DND-41 (cell line): ENCODE measurements around the gene TPM2.

Experiments used
- ATAC-seq: fragments of 200-7000 bp; cut with Tn5 transposase; 3 replicates; pipeline ENCODE4 v1.9.1; 2021; ENCODE audit warnings: low read depth; ENCODE audit not compliant: insufficient read depth
- DNase-seq: peaks from one replicate; pipeline ENCODE4 v3.0.0-alpha.2; 2020
- H2AFZ ChIP-seq: 2 replicates; pipeline ENCODE4 v1.6.0; 2012; ENCODE audit warnings: low read depth, low read length
- H3K27ac ChIP-seq: 2 replicates; pipeline ENCODE4 v1.5.1; 2012; ENCODE audit warnings: low read length, inconsistent platforms
- H3K27me3 ChIP-seq: fragments of 200-600 bp; sonication (generic); 2 replicates; pipeline ENCODE4 v1.6.0; 2012; ENCODE audit warnings: low read length, mild to moderate bottlenecking, inconsistent platforms; ENCODE audit not compliant: insufficient read depth, poor library complexity
- H3K36me3 ChIP-seq: 2 replicates; pipeline ENCODE4 v1.5.1; 2012; ENCODE audit warnings: low read length, inconsistent platforms; ENCODE audit not compliant: insufficient read depth
- H3K4me1 ChIP-seq: 2 replicates; pipeline ENCODE4 v1.5.1; 2012; ENCODE audit warnings: mild to moderate bottlenecking, low read length; ENCODE audit not compliant: insufficient read depth
- H3K4me2 ChIP-seq: 2 replicates; pipeline ENCODE4 v1.6.0; 2012; ENCODE audit warnings: mild to moderate bottlenecking, moderate library complexity, low read length, inconsistent platforms; ENCODE audit not compliant: insufficient read depth
- H3K4me3 ChIP-seq, 2 experiments: fragments of 200-600 bp in 1 of 2; shearing (Covaris generic) in 1 of 2; 2 replicates each; pipeline ENCODE4 v1.5.1; 2012 to 2016; ENCODE audit warnings: inconsistent platforms in 2 of 2, low read length in 2 of 2, mild to moderate bottlenecking in 2 of 2, low read depth in 1 of 2, moderate library complexity in 1 of 2
- H3K79me2 ChIP-seq: 2 replicates; pipeline ENCODE4 v1.6.0; 2012; ENCODE audit warnings: low read length, inconsistent platforms; ENCODE audit not compliant: insufficient read depth
- H3K9ac ChIP-seq: 2 replicates; pipeline ENCODE4 v1.6.0; 2012; ENCODE audit warnings: low read depth, mild to moderate bottlenecking, inconsistent platforms, low read length, moderate library complexity
- H3K9me3 ChIP-seq: 2 replicates; pipeline ENCODE4 v1.5.1; 2012; ENCODE audit warnings: low read length, moderate library complexity, mild to moderate bottlenecking, inconsistent platforms; ENCODE audit not compliant: insufficient read depth, severe bottlenecking
- H4K20me1 ChIP-seq: 2 replicates; pipeline ENCODE4 v1.6.0; 2012; ENCODE audit warnings: low read length; ENCODE audit not compliant: insufficient read depth
- EZH2 ChIP-seq: IDR thresholded peaks from 3 replicates; pipeline ENCODE4 v1.6.1; 2012; ENCODE audit warnings: borderline replicate concordance, low read depth, mild to moderate bottlenecking, moderate library complexity, low read length, inconsistent platforms; ENCODE audit not compliant: severe bottlenecking
- TF ChIP-seq, protein P1 (sequence below): IDR thresholded peaks from 2 replicates; pipeline ENCODE4 v1.5.1; 2012; ENCODE audit warnings: borderline replicate concordance, low read length, moderate library complexity, mild to moderate bottlenecking; ENCODE audit not compliant: poor library complexity, severe bottlenecking; ENCODE audit errors: extremely low read depth

TPM2 gene

GRCh38 chr9:35712762-35713400 is 23.2 kb upstream of the TPM2 start:
- Histone ChIP-seq H2AFZ (no peak overlapping the region), H4K20me1 (peaks cover 4% of the 10 kb centered on the region; the same call in 1 of the 2 replicates), H3K36me3 (peaks cover 86% of the 10 kb centered on the region), H3K79me2 (no peaks in the 10 kb centered on the region), H3K27me3 (no peaks in the 10 kb centered on the region), H3K9me3 (no peaks in the 10 kb centered on the region), H3K27ac (no peak overlapping the region), H3K4me3 (no peak overlapping the region), H3K9ac (no peak overlapping the region), H3K4me1 (no peaks in the 10 kb centered on the region), H3K4me2 (no peak overlapping the region)
- no peak for DNase-seq
- no peak for ATAC-seq
- TF ChIP-seq EZH2 = no peak
- TF ChIP-seq, protein P1, sequence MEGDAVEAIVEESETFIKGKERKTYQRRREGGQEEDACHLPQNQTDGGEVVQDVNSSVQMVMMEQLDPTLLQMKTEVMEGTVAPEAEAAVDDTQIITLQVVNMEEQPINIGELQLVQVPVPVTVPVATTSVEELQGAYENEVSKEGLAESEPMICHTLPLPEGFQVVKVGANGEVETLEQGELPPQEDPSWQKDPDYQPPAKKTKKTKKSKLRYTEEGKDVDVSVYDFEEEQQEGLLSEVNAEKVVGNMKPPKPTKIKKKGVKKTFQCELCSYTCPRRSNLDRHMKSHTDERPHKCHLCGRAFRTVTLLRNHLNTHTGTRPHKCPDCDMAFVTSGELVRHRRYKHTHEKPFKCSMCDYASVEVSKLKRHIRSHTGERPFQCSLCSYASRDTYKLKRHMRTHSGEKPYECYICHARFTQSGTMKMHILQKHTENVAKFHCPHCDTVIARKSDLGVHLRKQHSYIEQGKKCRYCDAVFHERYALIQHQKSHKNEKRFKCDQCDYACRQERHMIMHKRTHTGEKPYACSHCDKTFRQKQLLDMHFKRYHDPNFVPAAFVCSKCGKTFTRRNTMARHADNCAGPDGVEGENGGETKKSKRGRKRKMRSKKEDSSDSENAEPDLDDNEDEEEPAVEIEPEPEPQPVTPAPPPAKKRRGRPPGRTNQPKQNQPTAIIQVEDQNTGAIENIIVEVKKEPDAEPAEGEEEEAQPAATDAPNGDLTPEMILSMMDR = no peak

GRCh38 chr9:35711501-35712428 is 22.0 kb upstream of the TPM2 start:
- H3K36me3 ChIP-seq = peaks cover 86% of the 10 kb centered on the region
- H4K20me1 ChIP-seq = peaks cover 4% of the 10 kb centered on the region; the same call in 1 of the 2 replicates
- H3K27me3 ChIP-seq = no peaks in the 10 kb centered on the region
- no peak for DNase-seq
- no peak overlapping the region for H3K27ac ChIP-seq
- H3K4me2 ChIP-seq = no peak overlapping the region
- no peaks in the 10 kb centered on the region for H3K9me3 ChIP-seq
- no peak overlapping the region for H2AFZ ChIP-seq
- ATAC-seq = no peak
- H3K4me3 ChIP-seq = no peak overlapping the region
- no peak overlapping the region for H3K9ac ChIP-seq
- H3K4me1 ChIP-seq = no peaks in the 10 kb centered on the region
- TF ChIP-seq, protein P1 = no peak
- no peak for TF ChIP-seq EZH2
- H3K79me2 ChIP-seq = no peaks in the 10 kb centered on the region

DNA sequence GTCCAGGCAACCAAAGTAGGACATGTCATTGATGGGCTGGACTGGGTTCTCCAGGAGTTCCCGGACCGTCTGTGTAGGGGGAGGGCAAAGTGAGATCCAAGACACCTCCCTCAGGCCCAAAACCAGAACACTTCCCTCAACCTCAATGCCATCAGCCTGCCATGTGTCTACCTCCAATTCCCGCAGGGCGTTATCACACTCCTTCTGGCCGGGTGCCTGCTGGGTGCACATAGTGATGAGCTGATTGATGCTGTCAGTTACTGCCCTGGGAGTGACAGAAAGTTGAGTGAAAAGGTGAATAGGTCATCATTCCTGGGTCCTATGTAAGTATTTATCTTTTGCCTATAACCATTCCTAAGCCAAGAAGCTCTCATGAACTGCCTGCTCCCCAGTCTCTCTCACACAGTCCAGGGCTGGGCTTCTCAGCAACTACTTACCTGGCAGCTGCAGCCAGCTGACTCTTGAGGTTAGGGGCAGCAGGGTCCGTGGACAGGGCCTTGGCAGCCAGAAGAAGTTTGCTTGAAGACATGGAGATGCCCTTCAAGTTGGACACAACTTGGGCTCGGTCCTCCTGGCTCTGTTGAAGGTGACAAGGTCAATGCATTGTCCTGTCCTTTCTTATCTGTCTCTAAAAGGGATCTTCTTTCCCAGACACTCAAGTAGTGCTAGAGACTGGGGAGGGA is 21.2 kb upstream of the TPM2 start:
- Histone ChIP-seq H3K4me3 (no peak overlapping the region), H3K9ac (no peak overlapping the region), H3K4me1 (no peaks in the 10 kb centered on the region), H3K27ac (no peak overlapping the region), H2AFZ (no peak overlapping the region), H3K36me3 (peaks cover 86% of the 10 kb centered on the region), H4K20me1 (peaks cover 4% of the 10 kb centered on the region; the same call in 1 of the 2 replicates), H3K27me3 (no peaks in the 10 kb centered on the region), H3K9me3 (no peaks in the 10 kb centered on the region), H3K79me2 (no peaks in the 10 kb centered on the region), H3K4me2 (no peak overlapping the region)
- no peak for ATAC-seq
- no peak for DNase-seq
- TF ChIP-seq, protein P1 = no peak
- no peak for TF ChIP-seq EZH2
